SK-N-SH treated with all-trans-retinoic acid at 6 μM for 48 hours (cell line): Measurements from ENCODE around the gene CCM2.

ENCODE experiments used
- ATAC-seq: fragments of 200-7000 bp; cut with Tn5 transposase; 3 replicates; pipeline ENCODE4 v1.9.1; 2020; ENCODE audit warnings: mild to moderate bottlenecking, moderate library complexity
- ARNTL ChIP-seq: fragments of 450-650 bp; formaldehyde crosslinking; IDR thresholded peaks from 2 replicates; pipeline ENCODE4 v1.5.0; 2020; ENCODE audit warnings: low read depth, mild to moderate bottlenecking, moderate library complexity, borderline replicate concordance
- CSDC2 ChIP-seq: fragments of 250-450 bp; sonication (Bioruptor Pico); IDR thresholded peaks from 2 replicates; pipeline ENCODE4 v1.5.0; 2020; ENCODE audit warnings: mild to moderate bottlenecking, moderate library complexity
- ESRRG ChIP-seq: fragments of 250-450 bp; sonication (Bioruptor Pico); IDR thresholded peaks from 2 replicates; pipeline ENCODE4 v1.6.1; 2021; ENCODE audit warnings: mild to moderate bottlenecking
- GLIS3 ChIP-seq: fragments of 250-450 bp; sonication (Bioruptor Pico); IDR thresholded peaks from 2 replicates; pipeline ENCODE4 v1.5.0; 2020; ENCODE audit warnings: mild to moderate bottlenecking, moderate library complexity
- ISL1 ChIP-seq: fragments of 250-450 bp; sonication (Bioruptor Pico); IDR thresholded peaks from 2 replicates; pipeline ENCODE4 v2.1.2; 2022; ENCODE audit warnings: mild to moderate bottlenecking, moderate library complexity
- OSR1 ChIP-seq: fragments of 250-450 bp; sonication (Bioruptor Pico); IDR thresholded peaks from 2 replicates; pipeline ENCODE4 v1.8.0; 2022; ENCODE audit warnings: moderate library complexity, mild to moderate bottlenecking, inconsistent platforms
- PPARA ChIP-seq: fragments of 250-450 bp; sonication (Bioruptor Pico); IDR thresholded peaks from 2 replicates; pipeline ENCODE4 v1.5.0; 2020; ENCODE audit warnings: mild to moderate bottlenecking, borderline replicate concordance
- RARB ChIP-seq: fragments of 250-450 bp; sonication (Bioruptor Pico); IDR thresholded peaks from 2 replicates; pipeline ENCODE4 v1.8.0; 2021; ENCODE audit warnings: mild to moderate bottlenecking, moderate library complexity
- SNAI2 ChIP-seq: fragments of 250-450 bp; sonication (Bioruptor Pico); IDR thresholded peaks from 2 replicates; pipeline ENCODE4 v1.5.0; 2020; ENCODE audit warnings: mild to moderate bottlenecking, moderate library complexity
- TOX ChIP-seq: fragments of 250-450 bp; sonication (Bioruptor Pico); IDR thresholded peaks from 2 replicates; pipeline ENCODE4 v1.8.0; 2021; ENCODE audit warnings: mild to moderate bottlenecking, moderate library complexity, borderline replicate concordance
- ZC3H10 ChIP-seq: fragments of 250-450 bp; sonication (Bioruptor Pico); IDR thresholded peaks from 2 replicates; pipeline ENCODE4 v1.5.1; 2021; ENCODE audit warnings: mild to moderate bottlenecking, moderate library complexity
- ZFP3 ChIP-seq: fragments of 250-450 bp; sonication (Bioruptor Pico); IDR thresholded peaks from 2 replicates; pipeline ENCODE4 v1.5.0; 2020; ENCODE audit warnings: mild to moderate bottlenecking, moderate library complexity
- ZFP30 ChIP-seq: fragments of 450-650 bp; formaldehyde crosslinking; IDR thresholded peaks from 2 replicates; pipeline ENCODE4 v1.5.0; 2022; ENCODE audit warnings: mild to moderate bottlenecking, moderate library complexity
- ZNF70 ChIP-seq: fragments of 450-650 bp; formaldehyde crosslinking; IDR thresholded peaks from 2 replicates; pipeline ENCODE4 v1.5.0; 2020; ENCODE audit warnings: mild to moderate bottlenecking, moderate library complexity
- ZNF8 ChIP-seq: fragments of 450-650 bp; formaldehyde crosslinking; IDR thresholded peaks from 2 replicates; pipeline ENCODE4 v1.5.0; 2020; ENCODE audit warnings: mild to moderate bottlenecking, moderate library complexity
- TF ChIP-seq, protein P1 (sequence below): fragments of 250-450 bp; sonication (Bioruptor Pico); IDR thresholded peaks from 2 replicates; pipeline ENCODE4 v1.8.0; 2021; ENCODE audit warnings: low read depth, mild to moderate bottlenecking, moderate library complexity, borderline replicate concordance
- TF ChIP-seq, protein P2 (sequence below): fragments of 250-450 bp; sonication (Bioruptor Pico); IDR thresholded peaks from 2 replicates; pipeline ENCODE4 v1.5.0; 2020; ENCODE audit warnings: mild to moderate bottlenecking, moderate library complexity
- TF ChIP-seq, protein P3 (sequence below): fragments of 250-450 bp; sonication (Bioruptor Pico); IDR thresholded peaks from 2 replicates; pipeline ENCODE4 v1.8.0; 2020; ENCODE audit warnings: mild to moderate bottlenecking, moderate library complexity, borderline replicate concordance
- TF ChIP-seq, protein P4 (sequence below): fragments of 250-450 bp; sonication (Bioruptor Pico); IDR thresholded peaks from 2 replicates; pipeline ENCODE4 v1.5.1; 2020; ENCODE audit warnings: low read depth, mild to moderate bottlenecking, moderate library complexity
- TF ChIP-seq, protein P5 (sequence below): fragments of 250-450 bp; sonication (Bioruptor Pico); IDR thresholded peaks from 2 replicates; pipeline ENCODE4 v1.5.1; 2021; ENCODE audit warnings: mild to moderate bottlenecking, moderate library complexity

Gene CCM2

DNA sequence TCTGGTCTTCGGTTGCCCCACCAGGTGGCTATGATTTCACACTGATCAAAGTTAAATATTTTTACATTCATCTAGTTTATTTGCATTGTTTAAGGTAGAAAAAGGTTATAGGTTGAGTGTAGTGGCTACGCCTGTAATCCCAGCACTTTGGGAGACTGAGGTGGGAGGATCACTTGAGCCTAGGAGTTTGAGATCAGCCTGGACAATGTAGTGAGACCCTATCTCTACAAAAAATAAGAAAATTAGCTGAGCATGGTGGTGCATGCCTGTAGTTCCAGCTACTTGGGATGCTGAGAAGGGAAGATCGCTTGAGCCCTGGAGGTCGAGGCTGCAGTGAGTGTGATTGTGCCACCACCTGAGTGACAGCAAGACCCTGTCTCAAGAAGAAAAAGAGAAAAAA, 3.8 kb downstream of the CCM2 start:
- ATAC-seq, result no peak
- TF ChIP-seq OSR1 (CRISPR knock-in tag) (no peak), CSDC2 (CRISPR knock-in tag) (no peak)
- TF ChIP-seq, all 23 proteins: peak for 0

DNA sequence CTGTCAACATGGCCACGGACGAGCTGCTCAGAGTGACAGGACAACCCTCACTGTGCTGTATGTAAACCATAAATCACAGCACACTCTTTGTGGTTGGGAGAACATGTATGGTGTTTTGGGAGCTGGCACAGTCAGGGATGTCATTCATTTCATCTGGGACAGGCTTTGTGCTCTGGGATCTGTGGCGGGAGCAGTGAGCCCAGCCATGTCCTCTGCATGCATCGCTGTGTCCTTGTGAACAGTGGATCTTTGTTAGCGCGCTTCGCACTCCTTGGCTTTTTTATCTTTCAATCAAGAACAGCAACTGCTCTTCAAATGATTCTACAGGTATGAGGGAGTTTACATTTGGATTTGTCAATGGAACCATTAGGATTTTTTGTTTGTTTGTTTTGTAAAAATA, 7.1 kb downstream of the CCM2 start:
- TF ChIP-seq, protein P1, sequence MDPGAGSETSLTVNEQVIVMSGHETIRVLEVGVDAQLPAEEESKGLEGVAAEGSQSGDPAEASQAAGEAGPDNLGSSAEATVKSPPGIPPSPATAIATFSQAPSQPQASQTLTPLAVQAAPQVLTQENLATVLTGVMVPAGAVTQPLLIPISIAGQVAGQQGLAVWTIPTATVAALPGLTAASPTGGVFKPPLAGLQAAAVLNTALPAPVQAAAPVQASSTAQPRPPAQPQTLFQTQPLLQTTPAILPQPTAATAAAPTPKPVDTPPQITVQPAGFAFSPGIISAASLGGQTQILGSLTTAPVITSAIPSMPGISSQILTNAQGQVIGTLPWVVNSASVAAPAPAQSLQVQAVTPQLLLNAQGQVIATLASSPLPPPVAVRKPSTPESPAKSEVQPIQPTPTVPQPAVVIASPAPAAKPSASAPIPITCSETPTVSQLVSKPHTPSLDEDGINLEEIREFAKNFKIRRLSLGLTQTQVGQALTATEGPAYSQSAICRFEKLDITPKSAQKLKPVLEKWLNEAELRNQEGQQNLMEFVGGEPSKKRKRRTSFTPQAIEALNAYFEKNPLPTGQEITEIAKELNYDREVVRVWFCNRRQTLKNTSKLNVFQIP (CRISPR knock-in tag), result no peak
- TF ChIP-seq, protein P2, sequence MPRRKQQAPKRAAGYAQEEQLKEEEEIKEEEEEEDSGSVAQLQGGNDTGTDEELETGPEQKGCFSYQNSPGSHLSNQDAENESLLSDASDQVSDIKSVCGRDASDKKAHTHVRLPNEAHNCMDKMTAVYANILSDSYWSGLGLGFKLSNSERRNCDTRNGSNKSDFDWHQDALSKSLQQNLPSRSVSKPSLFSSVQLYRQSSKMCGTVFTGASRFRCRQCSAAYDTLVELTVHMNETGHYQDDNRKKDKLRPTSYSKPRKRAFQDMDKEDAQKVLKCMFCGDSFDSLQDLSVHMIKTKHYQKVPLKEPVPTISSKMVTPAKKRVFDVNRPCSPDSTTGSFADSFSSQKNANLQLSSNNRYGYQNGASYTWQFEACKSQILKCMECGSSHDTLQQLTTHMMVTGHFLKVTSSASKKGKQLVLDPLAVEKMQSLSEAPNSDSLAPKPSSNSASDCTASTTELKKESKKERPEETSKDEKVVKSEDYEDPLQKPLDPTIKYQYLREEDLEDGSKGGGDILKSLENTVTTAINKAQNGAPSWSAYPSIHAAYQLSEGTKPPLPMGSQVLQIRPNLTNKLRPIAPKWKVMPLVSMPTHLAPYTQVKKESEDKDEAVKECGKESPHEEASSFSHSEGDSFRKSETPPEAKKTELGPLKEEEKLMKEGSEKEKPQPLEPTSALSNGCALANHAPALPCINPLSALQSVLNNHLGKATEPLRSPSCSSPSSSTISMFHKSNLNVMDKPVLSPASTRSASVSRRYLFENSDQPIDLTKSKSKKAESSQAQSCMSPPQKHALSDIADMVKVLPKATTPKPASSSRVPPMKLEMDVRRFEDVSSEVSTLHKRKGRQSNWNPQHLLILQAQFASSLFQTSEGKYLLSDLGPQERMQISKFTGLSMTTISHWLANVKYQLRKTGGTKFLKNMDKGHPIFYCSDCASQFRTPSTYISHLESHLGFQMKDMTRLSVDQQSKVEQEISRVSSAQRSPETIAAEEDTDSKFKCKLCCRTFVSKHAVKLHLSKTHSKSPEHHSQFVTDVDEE (CRISPR knock-in tag), result no peak
- TF ChIP-seq, protein P3, sequence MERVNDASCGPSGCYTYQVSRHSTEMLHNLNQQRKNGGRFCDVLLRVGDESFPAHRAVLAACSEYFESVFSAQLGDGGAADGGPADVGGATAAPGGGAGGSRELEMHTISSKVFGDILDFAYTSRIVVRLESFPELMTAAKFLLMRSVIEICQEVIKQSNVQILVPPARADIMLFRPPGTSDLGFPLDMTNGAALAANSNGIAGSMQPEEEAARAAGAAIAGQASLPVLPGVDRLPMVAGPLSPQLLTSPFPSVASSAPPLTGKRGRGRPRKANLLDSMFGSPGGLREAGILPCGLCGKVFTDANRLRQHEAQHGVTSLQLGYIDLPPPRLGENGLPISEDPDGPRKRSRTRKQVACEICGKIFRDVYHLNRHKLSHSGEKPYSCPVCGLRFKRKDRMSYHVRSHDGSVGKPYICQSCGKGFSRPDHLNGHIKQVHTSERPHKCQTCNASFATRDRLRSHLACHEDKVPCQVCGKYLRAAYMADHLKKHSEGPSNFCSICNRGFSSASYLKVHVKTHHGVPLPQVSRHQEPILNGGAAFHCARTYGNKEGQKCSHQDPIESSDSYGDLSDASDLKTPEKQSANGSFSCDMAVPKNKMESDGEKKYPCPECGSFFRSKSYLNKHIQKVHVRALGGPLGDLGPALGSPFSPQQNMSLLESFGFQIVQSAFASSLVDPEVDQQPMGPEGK, result no peak
- TF ChIP-seq TOX (CRISPR knock-in tag) (no peak), PPARA (no peak), ZC3H10 (CRISPR knock-in tag) (no peak), ZNF8 (no peak), ARNTL (CRISPR knock-in tag) (no peak), RARB (no peak), SNAI2 (CRISPR knock-in tag) (no peak), OSR1 (CRISPR knock-in tag) (no peak), ISL1 (CRISPR knock-in tag) (no peak), CSDC2 (CRISPR knock-in tag) (no peak), ZFP3 (CRISPR knock-in tag) (no peak), ESRRG (CRISPR knock-in tag) (no peak), GLIS3 (no peak)
- TF ChIP-seq, protein P4, sequence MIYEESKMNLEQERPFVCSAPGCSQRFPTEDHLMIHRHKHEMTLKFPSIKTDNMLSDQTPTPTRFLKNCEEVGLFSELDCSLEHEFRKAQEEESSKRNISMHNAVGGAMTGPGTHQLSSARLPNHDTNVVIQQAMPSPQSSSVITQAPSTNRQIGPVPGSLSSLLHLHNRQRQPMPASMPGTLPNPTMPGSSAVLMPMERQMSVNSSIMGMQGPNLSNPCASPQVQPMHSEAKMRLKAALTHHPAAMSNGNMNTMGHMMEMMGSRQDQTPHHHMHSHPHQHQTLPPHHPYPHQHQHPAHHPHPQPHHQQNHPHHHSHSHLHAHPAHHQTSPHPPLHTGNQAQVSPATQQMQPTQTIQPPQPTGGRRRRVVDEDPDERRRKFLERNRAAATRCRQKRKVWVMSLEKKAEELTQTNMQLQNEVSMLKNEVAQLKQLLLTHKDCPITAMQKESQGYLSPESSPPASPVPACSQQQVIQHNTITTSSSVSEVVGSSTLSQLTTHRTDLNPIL, result no peak
- TF ChIP-seq, protein P5, sequence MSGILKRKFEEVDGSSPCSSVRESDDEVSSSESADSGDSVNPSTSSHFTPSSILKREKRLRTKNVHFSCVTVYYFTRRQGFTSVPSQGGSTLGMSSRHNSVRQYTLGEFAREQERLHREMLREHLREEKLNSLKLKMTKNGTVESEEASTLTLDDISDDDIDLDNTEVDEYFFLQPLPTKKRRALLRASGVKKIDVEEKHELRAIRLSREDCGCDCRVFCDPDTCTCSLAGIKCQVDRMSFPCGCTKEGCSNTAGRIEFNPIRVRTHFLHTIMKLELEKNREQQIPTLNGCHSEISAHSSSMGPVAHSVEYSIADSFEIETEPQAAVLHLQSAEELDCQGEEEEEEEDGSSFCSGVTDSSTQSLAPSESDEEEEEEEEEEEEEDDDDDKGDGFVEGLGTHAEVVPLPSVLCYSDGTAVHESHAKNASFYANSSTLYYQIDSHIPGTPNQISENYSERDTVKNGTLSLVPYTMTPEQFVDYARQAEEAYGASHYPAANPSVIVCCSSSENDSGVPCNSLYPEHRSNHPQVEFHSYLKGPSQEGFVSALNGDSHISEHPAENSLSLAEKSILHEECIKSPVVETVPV (CRISPR knock-in tag), result no peak
- ATAC-seq, result no peak

DNA sequence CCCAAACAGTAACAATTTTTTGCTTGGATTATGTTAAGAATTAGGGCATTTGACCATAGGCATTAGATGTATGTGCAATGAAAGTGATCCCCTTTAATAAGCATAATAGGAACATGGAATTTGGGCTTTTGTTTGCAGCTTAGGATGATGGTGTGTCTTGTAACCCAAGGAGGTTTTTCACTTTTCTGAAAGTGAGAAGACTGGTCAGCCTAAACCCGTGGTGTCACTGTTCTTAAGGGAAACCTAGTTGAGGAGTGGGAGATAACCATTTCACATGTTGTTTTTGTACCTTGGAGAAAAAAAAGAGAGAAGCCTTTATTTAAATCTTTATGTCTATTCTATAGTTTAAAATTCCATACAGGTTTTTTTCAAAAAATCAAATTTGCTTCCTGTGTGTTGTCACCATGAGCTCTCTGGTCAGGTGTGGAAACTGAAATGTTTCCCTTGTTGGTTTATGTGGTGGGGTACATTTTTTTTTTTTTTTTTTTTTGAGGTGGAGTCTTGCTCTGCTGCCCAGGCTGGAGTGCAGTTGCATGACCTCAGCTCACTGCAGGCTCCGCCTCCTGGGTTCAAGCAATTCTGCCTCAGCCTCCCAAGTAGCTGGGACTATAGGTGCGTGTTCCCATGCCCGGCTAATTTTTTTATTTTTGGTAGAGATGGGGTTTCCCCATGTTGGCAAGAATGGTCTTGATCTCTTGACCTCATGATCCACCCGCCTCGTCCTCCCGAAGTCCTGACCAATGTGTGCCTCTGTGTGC, 7.7 kb downstream of the CCM2 start:
- ATAC-seq, result no peak
- TF ChIP-seq ZNF70 (CRISPR knock-in tag) (no peak), ZNF8 (no peak), ZFP3 (CRISPR knock-in tag) (no peak), ZFP30 (CRISPR knock-in tag) (no peak)
- TF ChIP-seq, protein P2 (CRISPR knock-in tag), result no peak
- TF ChIP-seq, protein P1 (CRISPR knock-in tag), result no peak
- TF ChIP-seq, protein P3, result no peak
- TF ChIP-seq, protein P5 (CRISPR knock-in tag), result no peak
